GM19043 (cell line): ENCODE measurements around the gene AMZ2.
A peak's percentile ranks its signal among the peaks of the same experiment; 100 is the strongest.
"Not testable (repeated sequence)": the region's sequence is repeated elsewhere in the genome, so short reads cannot be mapped to it uniquely, and the experiment has no call there.

ENCODE experiments used
- ATAC-seq: cut with Tn5 transposase; IDR thresholded peaks from one replicate; pipeline ENCODE4 v1.9.1; 2021; ENCODE audit warnings: low read depth; ENCODE audit not compliant: unreplicated experiment

The AMZ2 gene

GRCh38 chr17:68248891-68249290, 1.0 kb downstream of the AMZ2 start:
- no peak for ATAC-seq

GRCh38 chr17:68249354-68249765, 1.5 kb downstream of the AMZ2 start:
- no peak for ATAC-seq

DNA sequence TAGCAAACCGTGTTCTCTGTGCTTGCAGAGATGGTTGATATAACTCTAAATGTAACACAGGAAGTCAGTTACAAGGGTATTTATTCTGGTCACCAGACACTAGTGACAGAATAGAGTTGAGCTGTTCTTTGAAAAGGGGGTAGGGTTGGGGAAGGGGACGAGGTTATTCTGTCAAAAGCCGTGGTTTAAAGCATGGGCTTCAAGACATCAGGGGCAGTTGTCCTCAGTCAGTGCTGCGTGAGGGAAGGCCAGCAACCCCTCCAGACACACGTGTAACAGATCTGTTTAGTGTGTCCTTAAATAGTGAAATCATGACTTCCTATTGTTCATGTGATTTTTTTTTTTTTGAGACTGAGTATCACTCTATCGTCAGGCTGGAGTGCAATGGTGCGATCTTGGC, 5.6 kb downstream of the AMZ2 start:
- not testable (repeated sequence) for ATAC-seq

DNA sequence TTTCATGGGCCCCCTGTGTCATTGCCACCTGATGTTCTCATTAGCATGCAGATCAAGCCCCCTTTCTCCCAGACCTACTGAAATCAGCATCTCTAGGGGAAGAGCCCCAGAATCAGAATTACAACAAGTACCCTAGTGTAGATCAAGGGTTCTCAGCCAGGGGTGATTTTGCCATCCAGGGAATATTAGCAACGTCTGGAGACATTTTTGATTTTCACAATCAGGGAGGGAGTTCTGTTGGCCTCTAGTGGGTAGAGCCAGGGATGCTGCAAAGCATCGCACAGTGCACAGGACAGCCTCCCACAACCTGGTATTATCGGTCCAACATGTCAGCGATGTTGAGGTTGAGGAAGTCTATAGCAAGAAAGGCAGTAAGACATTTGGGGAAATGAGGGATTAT, 7.3 kb downstream of the AMZ2 start:
- no peak for ATAC-seq

- ATAC-seq = no peak
Observed at GRCh38 chr17:68255731-68256538, 8.1 kb downstream of the AMZ2 start.

DNA sequence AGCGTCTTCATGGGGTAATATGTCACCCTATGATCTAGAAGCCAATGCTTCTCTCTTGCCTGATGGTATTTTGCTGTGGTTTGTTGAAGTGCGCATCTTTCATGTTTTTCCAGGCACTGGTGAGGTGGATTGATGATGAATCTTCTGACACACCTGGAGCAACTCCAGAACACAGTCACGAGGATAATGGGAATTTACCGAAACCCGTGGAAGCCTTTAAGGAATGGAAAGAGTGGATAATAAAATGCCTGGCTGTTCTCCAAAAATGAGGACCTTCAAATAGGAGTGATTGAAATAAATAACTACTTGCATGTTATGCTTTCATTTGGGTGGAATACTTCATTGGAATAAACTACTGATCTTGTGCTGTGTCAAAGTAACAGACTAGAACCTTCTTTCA, 8.9 kb downstream of the AMZ2 start:
- not testable (repeated sequence) for ATAC-seq

DNA sequence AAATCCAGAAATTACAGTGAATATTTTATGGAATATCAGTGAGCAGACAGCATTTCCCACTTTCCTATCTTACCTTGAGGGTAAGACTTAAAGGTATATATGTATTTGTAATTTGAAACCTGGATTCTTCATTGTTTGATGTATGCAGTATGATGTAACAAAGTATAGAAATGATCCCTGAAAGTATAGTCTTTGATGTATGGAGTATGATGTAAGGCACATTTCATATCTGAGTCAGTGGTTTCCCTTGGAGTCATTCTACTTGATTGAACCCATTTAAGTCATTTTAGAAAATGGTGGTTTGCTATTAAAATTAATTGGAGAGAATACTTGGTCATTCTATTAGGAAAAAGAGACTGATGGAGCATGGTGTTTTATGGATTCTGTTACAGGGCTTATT, 10.1 kb downstream of the AMZ2 start:
- no peak for ATAC-seq

- ATAC-seq = peak; percentile 88
Observed at GRCh38 chr17:68258890-68259647, 11.2 kb downstream of the AMZ2 start.

DNA sequence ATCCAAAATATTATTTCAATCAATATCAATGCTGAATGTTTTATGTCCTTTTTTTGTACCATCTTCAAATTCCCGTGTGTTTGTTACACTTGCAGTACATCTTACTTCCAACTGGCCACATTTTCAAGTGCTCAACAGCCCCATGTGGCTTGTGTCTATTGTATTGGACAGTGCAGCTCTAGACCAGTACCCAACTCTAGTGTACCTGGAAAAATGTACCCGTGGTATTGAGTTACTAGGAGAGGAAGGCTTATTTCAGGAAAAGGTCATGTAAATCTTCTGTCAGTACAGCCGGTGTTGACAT, 11.8 kb downstream of the AMZ2 start:
- ATAC-seq = not testable (repeated sequence)

- no peak for ATAC-seq
Observed at GRCh38 chr17:68260051-68260762, 12.4 kb downstream of the AMZ2 start.

GRCh38 chr17:68262467-68262866, 14.6 kb downstream of the AMZ2 start:
- ATAC-seq = not testable (repeated sequence)

DNA sequence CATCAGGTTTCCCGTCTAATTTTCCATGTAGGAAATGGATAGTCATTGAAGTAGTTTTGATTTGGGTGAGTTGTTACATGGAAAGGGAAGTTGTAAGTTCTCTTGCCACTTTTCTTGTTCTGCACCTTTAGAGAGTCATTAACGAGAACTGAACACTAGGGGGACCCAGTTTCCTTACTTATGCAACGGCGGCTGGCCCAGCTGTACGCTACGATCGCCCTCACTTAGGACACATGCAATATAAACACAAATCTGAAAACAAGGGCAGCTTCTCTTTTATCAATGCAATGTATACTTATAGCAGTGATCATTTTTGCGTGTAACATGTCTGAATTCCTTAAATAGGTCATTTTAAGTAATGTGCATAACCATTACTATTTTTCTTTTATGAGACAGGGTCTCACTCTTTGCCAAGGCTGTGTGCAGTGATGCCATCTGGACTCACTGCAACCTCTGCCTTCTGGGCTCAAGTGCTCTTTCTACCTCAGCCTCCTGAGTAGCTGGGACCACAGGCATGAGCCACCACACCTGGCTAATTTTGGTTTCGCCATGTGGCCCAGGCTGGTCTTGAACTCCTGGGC, 15.3 kb downstream of the AMZ2 start:
- not testable (repeated sequence) for ATAC-seq

DNA sequence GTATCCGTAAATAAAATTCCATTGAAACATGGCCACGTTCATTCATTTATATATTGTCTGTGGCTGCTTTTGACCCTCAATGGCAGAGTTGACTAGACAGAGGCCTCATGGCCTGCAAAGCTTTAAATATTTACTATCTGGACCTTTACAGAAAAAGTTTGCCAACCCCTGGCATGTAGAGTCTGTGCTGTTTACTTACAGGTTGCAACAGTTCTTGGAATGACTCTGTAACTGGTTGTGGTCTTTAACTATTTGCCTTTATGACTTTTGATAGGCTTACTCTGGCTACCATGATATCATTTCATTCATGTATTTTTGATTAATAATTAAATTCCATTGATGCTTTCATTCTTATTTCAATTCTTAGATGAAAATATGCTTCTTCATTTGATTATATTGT, 18.0 kb downstream of the AMZ2 start:
- not testable (repeated sequence) for ATAC-seq

- no peak for ATAC-seq
Observed at GRCh38 chr17:68273722-68274121, 25.9 kb downstream of the AMZ2 start.

GRCh38 chr17:68276339-68276738, 28.5 kb downstream of the AMZ2 start:
- ATAC-seq = not testable (repeated sequence)

- no peak for ATAC-seq
Observed at GRCh38 chr17:68277807-68278206, 30.0 kb downstream of the AMZ2 start.

GRCh38 chr17:68281965-68282364, 34.1 kb downstream of the AMZ2 start:
- ATAC-seq = not testable (repeated sequence)

DNA sequence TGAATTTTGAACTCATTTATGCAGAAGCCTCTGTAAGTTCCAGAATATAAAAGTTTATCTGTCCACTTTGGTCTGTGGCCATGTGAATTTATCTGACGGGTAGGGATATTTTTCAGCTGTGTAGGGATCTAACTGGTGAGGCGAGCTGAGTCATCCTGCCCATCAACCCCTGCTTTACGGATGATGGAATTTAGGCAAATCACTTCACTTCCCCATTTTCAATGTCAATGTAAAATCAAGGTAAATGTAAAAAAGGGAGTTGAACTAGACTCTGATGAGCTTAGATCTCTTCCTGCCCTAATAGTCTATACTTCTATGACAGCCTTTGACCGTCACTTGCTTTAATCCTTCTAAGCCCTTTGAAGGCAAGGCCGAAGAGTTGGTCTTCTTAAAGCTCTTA, 40.5 kb downstream of the AMZ2 start:
- ATAC-seq = peak; percentile 20

GRCh38 chr17:68288804-68289203, 41.0 kb downstream of the AMZ2 start:
- no peak for ATAC-seq

- no peak for ATAC-seq
Observed at GRCh38 chr17:68289473-68289872, 41.6 kb downstream of the AMZ2 start.

GRCh38 chr17:68289936-68290267, 42.1 kb downstream of the AMZ2 start:
- ATAC-seq = no peak
